HG02938 (cell line): ENCODE results near the gene CNNM3.
"Not testable (repeated sequence)": the region's sequence is repeated elsewhere in the genome, so short reads cannot be mapped to it uniquely, and the experiment has no call there.

Experiments used
- ATAC-seq: cut with Tn5 transposase; IDR thresholded peaks from one replicate; pipeline ENCODE4 v1.9.1; 2021; ENCODE audit warnings: mild to moderate bottlenecking, moderate library complexity; ENCODE audit not compliant: unreplicated experiment

Gene CNNM3

GRCh38 chr2:96816127-96816835 lies at the start of gene CNNM3:
CNNM3 (plus strand) TSS chr2:96816268; CDS start chr2:96816278, 10 bp downstream.
- ATAC-seq, result peak; percentile 84

GRCh38 chr2:96767135-96767871 lies 48.8 kb upstream of the CNNM3 start:
- no peak for ATAC-seq

- ATAC-seq, result no peak
Measured at GRCh38 chr2:96768083-96768561, 47.9 kb upstream of the CNNM3 start.

- ATAC-seq, result no peak
Measured at GRCh38 chr2:96769814-96770213, 46.3 kb upstream of the CNNM3 start.

- no peak for ATAC-seq
Measured at GRCh38 chr2:96770442-96771202, 45.4 kb upstream of the CNNM3 start.

- ATAC-seq, result no peak
Measured at GRCh38 chr2:96771796-96772618, 44.1 kb upstream of the CNNM3 start.

- ATAC-seq, result no peak
Measured at GRCh38 chr2:96772903-96773671, 43.0 kb upstream of the CNNM3 start.

GRCh38 chr2:96773922-96774321 lies 42.1 kb upstream of the CNNM3 start:
- no peak for ATAC-seq

GRCh38 chr2:96775160-96775559 lies 40.9 kb upstream of the CNNM3 start:
- no peak for ATAC-seq

- ATAC-seq, result no peak
Measured at GRCh38 chr2:96783388-96783787, 32.7 kb upstream of the CNNM3 start.

GRCh38 chr2:96787411-96787810 lies 28.7 kb upstream of the CNNM3 start:
- ATAC-seq, result no peak

- ATAC-seq, result no peak
Measured at GRCh38 chr2:96788442-96789244, 27.4 kb upstream of the CNNM3 start.

- no peak for ATAC-seq
Measured at GRCh38 chr2:96789245-96789617, 26.8 kb upstream of the CNNM3 start.

- no peak for ATAC-seq
Measured at GRCh38 chr2:96792772-96793749, 23.0 kb upstream of the CNNM3 start.

GRCh38 chr2:96795076-96795475 lies 21.0 kb upstream of the CNNM3 start:
- no peak for ATAC-seq

- not testable (repeated sequence) for ATAC-seq
Measured at GRCh38 chr2:96796497-96796896, 19.6 kb upstream of the CNNM3 start.

GRCh38 chr2:96797066-96797625 lies 18.9 kb upstream of the CNNM3 start:
- ATAC-seq, result no peak
